NCI-H69 (cell line): ENCODE measurements around the gene GAGE12F.
"Not testable (repeated sequence)": the region's sequence is repeated elsewhere in the genome, so short reads cannot be mapped to it uniquely, and the experiment has no call there.

Experiments used
- DNase-seq: peaks from one replicate; lab custom pipeline; 2025; lab: John Stamatoyannopoulos, UW

The GAGE12F gene

GRCh38 chrX:49560542-49560941 is at the start of gene GAGE12F:
Gene GAGE12F (plus strand): TSS chrX:49560842. CDS start chrX:49561997, 1,155 bp downstream.
- DNase-seq, result not testable (repeated sequence)

- DNase-seq, result not testable (repeated sequence)
Observed at GRCh38 chrX:49531877-49532276, 28.8 kb upstream of the GAGE12F start, which contains the start of gene GAGE12C. Gene GAGE12C (plus strand): TSS chrX:49532177. CDS start chrX:49533332, 1,155 bp downstream.

- not testable (repeated sequence) for DNase-seq
Observed at GRCh38 chrX:49541433-49541832, 19.2 kb upstream of the GAGE12F start, which contains the start of gene GAGE12D. Gene GAGE12D (plus strand): TSS chrX:49541733. CDS start chrX:49542888, 1,155 bp downstream.

- DNase-seq, result not testable (repeated sequence)
Observed at GRCh38 chrX:49550989-49551388, 9.7 kb upstream of the GAGE12F start, which contains the start of gene GAGE12E. Gene GAGE12E (plus strand): TSS chrX:49551289. CDS start chrX:49552444, 1,155 bp downstream.

- DNase-seq, result not testable (repeated sequence)
Observed at GRCh38 chrX:49568728-49569127, 8.1 kb downstream of the GAGE12F start.

GRCh38 chrX:49569152-49569551 is 8.5 kb downstream of the GAGE12F start:
- DNase-seq, result not testable (repeated sequence)

- DNase-seq, result not testable (repeated sequence)
Observed at GRCh38 chrX:49570100-49570499, 9.5 kb downstream of the GAGE12F start, which contains the start of gene GAGE12G. Gene GAGE12G (plus strand): TSS chrX:49570400. CDS start chrX:49571555, 1,155 bp downstream.

GRCh38 chrX:49579649-49580048 is 19.0 kb downstream of the GAGE12F start, which contains the start of gene GAGE12H:
Gene GAGE12H (plus strand): TSS chrX:49579949. CDS start chrX:49581104, 1,155 bp downstream.
- not testable (repeated sequence) for DNase-seq

- not testable (repeated sequence) for DNase-seq
Observed at GRCh38 chrX:49589196-49589595, 28.6 kb downstream of the GAGE12F start, which contains the start of gene GAGE2A. Gene GAGE2A (plus strand): TSS chrX:49589496. CDS start chrX:49590651, 1,155 bp downstream.

GRCh38 chrX:49589769-49590478 is 29.3 kb downstream of the GAGE12F start:
- DNase-seq, result not testable (repeated sequence)

GRCh38 chrX:49590488-49590887 is 29.8 kb downstream of the GAGE12F start:
- not testable (repeated sequence) for DNase-seq

- not testable (repeated sequence) for DNase-seq
Observed at GRCh38 chrX:49598720-49599119, 38.1 kb downstream of the GAGE12F start, which contains the start of gene GAGE1. Gene GAGE1 (plus strand): TSS chrX:49599020. CDS start chrX:49600175, 1,155 bp downstream.

- DNase-seq, result no peak
Observed at GRCh38 chrX:49610718-49611310, 50.2 kb downstream of the GAGE12F start.
